ENCODE results near the gene PDAP1. TPM values are rescaled to one million over a fixed set of nuclear protein-coding genes. Genes with fewer than 3 reads are reported as not detected.
"Not testable (repeated sequence)": the region's sequence is repeated elsewhere in the genome, so short reads cannot be mapped to it uniquely, and the experiment has no call there.

Gene PDAP1
- total RNA-seq, 2 donors from 2014 or later: 79.7 to 133 TPM

DNA sequence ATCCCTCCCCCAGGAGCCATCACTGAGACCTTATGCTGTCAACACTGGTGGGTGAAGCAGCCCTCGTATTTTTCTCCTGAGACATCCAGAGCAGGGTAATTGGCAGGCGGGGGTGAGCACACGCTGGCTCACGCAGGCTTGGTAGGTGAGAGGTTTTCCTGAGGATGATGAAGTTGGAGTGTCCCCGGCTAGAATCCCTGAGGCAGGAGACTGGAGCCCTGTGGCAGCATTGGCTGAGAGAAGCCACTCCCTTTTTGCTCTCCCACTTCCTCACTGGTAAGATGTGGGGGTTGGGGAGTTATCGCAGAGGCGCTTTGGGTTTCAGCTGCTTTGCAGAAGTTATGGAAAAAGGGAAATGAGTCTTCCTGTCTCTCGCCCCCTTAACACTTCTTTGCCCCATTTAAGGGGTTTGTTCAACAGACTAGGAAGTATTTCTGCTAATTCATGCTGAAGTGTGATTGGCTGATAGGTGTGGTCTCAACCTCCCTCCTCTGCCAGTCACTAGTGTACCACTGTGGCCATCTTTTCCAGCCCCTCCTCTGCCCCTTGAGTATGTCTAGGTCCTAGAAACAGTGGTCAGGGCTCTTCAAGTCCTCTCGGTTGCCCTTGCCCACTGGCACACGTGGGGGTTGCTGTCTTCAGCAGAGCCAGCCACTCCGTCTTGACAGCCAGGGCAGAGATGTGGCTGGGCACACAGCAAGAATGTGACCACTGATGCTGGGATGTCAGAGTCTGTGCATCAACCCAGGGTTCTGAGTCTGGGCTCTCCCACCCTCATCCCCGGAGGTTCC, 28.2 kb downstream of the PDAP1 start:
- intact Hi-C loops (cut with DNase I): no loop called here
- H3K4me3 ChIP-seq: peak overlapping the region; percentile 3
- TF ChIP-seq, protein P1, sequence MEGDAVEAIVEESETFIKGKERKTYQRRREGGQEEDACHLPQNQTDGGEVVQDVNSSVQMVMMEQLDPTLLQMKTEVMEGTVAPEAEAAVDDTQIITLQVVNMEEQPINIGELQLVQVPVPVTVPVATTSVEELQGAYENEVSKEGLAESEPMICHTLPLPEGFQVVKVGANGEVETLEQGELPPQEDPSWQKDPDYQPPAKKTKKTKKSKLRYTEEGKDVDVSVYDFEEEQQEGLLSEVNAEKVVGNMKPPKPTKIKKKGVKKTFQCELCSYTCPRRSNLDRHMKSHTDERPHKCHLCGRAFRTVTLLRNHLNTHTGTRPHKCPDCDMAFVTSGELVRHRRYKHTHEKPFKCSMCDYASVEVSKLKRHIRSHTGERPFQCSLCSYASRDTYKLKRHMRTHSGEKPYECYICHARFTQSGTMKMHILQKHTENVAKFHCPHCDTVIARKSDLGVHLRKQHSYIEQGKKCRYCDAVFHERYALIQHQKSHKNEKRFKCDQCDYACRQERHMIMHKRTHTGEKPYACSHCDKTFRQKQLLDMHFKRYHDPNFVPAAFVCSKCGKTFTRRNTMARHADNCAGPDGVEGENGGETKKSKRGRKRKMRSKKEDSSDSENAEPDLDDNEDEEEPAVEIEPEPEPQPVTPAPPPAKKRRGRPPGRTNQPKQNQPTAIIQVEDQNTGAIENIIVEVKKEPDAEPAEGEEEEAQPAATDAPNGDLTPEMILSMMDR (IDR thresholded peaks at IDR 0.05): no peak

DNA sequence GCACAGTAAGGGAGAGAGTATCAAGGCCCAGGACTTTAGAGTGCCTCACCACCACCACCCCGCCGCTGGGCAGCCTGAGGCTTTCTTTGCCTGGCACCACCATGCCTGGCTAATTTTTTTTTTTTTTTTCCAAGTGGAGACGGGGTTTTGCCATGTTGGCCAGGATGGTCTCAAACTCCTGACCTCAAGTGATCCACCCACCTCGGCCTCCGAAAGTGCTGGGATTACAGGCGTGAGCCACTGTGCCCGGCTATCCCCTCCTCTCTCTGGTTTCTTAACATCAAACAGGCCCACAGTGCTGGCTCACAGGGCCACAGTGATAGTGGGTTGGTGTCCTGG, 28.7 kb downstream of the PDAP1 start:
- H3K27ac ChIP-seq: peak overlapping the region; percentile 83
- DNase-seq; H3K4me3 ChIP-seq; intact Hi-C loops (cut with DNase I); H3K9me3 ChIP-seq; H3K36me3 ChIP-seq; H3K27me3 ChIP-seq; H3K4me1 ChIP-seq: not testable (repeated sequence)
- peak overlapping the region; percentile 58 to 64 for H3K9ac ChIP-seq (ENCODE audit: low read depth in 2 of 2, low read length in 2 of 2)

More for the DNA sequence above, 28.2 kb downstream of the PDAP1 start:
- Histone ChIP-seq H3K27ac (peak overlapping the region; percentile 83), H3K36me3 (no peaks in the 10 kb centered on the region), H3K9ac (ENCODE audit: low read depth in 2 of 2, low read length in 2 of 2) (peak overlapping the region; percentile 56 to 64), H3K27me3 (no peaks in the 10 kb centered on the region), H3K4me1 (peaks cover 10% of the 10 kb centered on the region), H3K9me3 (no peaks in the 10 kb centered on the region)
- DNase-seq: peak; percentile 44

DNA sequence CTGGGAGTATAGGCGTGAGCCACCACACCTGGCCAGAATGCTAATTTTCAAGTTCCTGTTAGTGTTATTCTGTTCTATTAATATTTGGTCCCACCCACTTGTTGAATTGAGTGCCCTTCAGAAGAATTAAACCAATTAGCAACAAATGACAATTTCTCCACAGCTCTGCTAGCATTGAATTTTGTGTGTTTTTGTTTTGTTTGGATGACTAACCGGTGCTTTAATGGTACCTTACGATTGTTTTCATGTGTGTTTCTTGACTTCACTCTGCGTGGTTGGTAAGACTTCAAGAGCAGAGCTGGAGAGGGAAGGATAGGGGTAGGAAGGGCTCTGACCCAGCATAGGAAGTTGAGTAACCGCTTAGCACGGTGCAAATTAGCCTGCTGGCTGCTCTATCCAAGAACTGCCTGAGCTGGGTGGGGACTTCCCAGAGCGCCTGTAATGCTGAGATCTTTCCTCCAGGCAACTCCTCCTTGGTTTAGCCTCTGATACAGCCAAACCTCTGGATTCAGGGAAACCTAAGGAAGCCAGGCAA, 29.3 kb downstream of the PDAP1 start:
- Histone ChIP-seq H3K36me3 (no peaks in the 10 kb centered on the region), H3K4me1 (peaks cover 10% of the 10 kb centered on the region), H3K4me3 (no peak overlapping the region), H3K9me3 (no peaks in the 10 kb centered on the region), H3K9ac (ENCODE audit: low read depth in 2 of 2, low read length in 2 of 2) (peak overlapping the region; percentile 58 to 64), H3K27me3 (no peaks in the 10 kb centered on the region), H3K27ac (peak overlapping the region; percentile 83)
- TF ChIP-seq, protein P1 (IDR thresholded peaks at IDR 0.05): no peak
- peak; percentile 54 for DNase-seq
- intact Hi-C loops (cut with DNase I): no loop called here

DNA sequence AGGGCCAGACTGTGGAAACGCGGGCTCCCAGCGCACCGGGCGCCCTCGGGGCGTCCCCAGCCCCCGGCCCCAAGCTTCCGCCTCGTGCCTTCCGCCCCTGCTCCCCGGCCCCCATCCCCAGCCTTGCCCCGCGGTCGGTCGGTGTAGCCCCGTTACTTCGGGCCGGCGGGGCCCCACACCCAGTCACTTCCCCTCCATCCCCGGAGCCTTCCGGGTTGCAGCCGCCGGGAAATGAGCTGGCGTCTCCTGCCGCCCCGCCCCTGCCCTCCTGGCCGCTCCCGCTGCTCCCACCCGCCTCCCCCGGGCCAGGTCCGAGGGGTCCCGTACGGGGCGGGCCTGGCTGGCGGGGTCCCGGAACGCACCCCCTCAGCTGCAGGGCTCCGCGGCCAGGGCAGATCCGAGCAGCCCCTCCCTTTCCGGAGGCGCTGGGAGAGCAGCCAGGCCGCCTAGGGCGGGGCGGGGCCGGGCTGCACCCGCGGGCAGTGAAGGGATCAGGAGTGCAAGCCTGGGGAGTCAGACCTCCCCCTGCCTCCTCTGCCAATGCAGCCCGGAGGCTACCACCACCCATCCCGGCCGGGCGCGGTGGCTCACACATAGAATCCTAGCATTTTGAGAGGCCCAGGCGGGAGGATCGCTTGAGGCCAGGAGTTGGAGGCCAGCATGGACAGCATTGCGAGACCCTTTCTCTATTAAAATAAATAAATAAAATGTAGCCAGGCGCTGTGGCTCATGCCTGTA, 33.2 kb downstream of the PDAP1 start:
- H3K9ac ChIP-seq (ENCODE audit: low read depth in 2 of 2, low read length in 2 of 2): peak overlapping the region; percentile 76 to 77

DNA sequence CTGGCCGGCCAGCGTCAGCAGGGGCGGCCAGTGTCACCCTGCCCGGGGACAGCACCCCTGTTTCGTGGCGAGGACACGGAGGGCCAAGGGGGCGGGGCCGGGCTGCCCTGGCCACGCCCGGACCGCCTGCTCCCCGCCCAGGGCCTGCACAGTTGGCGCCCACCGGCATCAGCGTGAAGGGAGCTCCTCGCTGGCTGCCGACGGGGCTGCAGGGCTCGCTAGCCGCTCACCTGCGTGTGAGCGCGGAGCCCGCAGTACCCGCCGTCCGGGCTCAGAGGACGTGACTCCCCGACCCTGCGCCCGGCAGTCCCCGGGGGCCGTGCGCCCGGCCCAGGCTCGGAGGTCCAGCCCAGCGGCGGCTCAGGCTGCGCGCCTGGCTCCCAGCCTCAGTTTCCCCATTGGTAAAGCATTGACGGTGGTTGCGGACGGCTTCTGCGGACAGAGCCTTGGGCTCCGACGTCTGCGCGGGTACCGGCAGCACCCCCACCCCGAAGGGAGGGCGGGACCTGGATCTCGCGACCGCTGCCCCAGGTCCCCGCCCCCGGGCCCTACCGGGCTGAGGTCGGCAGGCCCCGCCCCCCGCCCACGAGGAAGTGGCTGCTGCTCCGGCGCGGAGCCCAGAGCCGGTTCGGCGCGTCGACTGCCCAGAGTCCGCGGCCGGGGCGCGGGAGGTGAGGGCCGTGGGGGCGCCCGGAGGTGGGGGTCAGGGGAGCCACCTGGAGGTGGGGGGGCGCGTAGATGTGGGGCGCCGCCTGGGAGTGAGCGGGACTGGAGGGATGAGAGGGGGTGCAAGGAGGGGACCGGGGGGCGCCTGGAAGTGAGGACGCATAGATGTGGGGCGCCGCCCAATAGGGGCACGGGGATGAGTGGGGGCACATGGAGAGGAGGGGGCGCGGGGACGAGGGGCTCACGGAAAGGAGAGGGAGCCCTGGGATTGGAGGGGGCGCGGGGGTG, 34.0 kb downstream of the PDAP1 start, which contains the start of gene ARPC1B:
Gene ARPC1B (plus strand): TSS at position 620 of the 954 bp plus-strand sequence. CDS start 10,985 bp downstream, outside the sequence.
- Histone ChIP-seq H3K27me3 (no peaks in the 10 kb centered on the region), H3K9ac (ENCODE audit: low read depth in 2 of 2, low read length in 2 of 2) (peak within 1 kb of the TSS; percentile 76 to 77), H3K36me3 (no peaks in the 10 kb centered on the region), H3K4me3 (peak within 1 kb of the TSS; percentile 82), H3K27ac (peak within 1 kb of the TSS; percentile 92), H3K4me1 (peaks cover 8% of the 10 kb centered on the region), H3K9me3 (no peaks in the 10 kb centered on the region)
- intact Hi-C loops (cut with DNase I): loop anchor here (5.0 kb wide), 1 partner anchor 33 kb away; the partner anchor contains the start of genes BUD31 and PDAP1
- DNase-seq: peak; percentile 84
- TF ChIP-seq, protein P1 (IDR thresholded peaks at IDR 0.05): no peak

More for the DNA sequence above, 33.2 kb downstream of the PDAP1 start:
- Histone ChIP-seq H3K9me3 (no peaks in the 10 kb centered on the region), H3K4me3 (peak overlapping the region; percentile 82), H3K27me3 (no peaks in the 10 kb centered on the region), H3K36me3 (no peaks in the 10 kb centered on the region), H3K4me1 (peaks cover 10% of the 10 kb centered on the region), H3K27ac (peak overlapping the region; percentile 92)
- intact Hi-C loops (cut with DNase I): no loop called here
- peak; percentile 90 for DNase-seq
- TF ChIP-seq, protein P1 (IDR thresholded peaks at IDR 0.05): no peak
